DND-41 (cell line): ENCODE measurements around the gene SPSB1.

Source experiments
- EZH2 ChIP-seq: IDR thresholded peaks from 3 replicates; pipeline ENCODE4 v1.6.1; 2012; ENCODE audit warnings: borderline replicate concordance, low read depth, mild to moderate bottlenecking, moderate library complexity, low read length, inconsistent platforms; ENCODE audit not compliant: severe bottlenecking
- TF ChIP-seq, protein P1 (sequence below): IDR thresholded peaks from 2 replicates; pipeline ENCODE4 v1.5.1; 2012; ENCODE audit warnings: borderline replicate concordance, low read length, moderate library complexity, mild to moderate bottlenecking; ENCODE audit not compliant: poor library complexity, severe bottlenecking; ENCODE audit errors: extremely low read depth

- TF ChIP-seq, protein P1, sequence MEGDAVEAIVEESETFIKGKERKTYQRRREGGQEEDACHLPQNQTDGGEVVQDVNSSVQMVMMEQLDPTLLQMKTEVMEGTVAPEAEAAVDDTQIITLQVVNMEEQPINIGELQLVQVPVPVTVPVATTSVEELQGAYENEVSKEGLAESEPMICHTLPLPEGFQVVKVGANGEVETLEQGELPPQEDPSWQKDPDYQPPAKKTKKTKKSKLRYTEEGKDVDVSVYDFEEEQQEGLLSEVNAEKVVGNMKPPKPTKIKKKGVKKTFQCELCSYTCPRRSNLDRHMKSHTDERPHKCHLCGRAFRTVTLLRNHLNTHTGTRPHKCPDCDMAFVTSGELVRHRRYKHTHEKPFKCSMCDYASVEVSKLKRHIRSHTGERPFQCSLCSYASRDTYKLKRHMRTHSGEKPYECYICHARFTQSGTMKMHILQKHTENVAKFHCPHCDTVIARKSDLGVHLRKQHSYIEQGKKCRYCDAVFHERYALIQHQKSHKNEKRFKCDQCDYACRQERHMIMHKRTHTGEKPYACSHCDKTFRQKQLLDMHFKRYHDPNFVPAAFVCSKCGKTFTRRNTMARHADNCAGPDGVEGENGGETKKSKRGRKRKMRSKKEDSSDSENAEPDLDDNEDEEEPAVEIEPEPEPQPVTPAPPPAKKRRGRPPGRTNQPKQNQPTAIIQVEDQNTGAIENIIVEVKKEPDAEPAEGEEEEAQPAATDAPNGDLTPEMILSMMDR, result no peak
- no peak for TF ChIP-seq EZH2
Measured at GRCh38 chr1:9265968-9266367, 26.7 kb upstream of the SPSB1 start.
